Thoracic aorta (tissue), 2 donors: ENCODE results near the gene CENPU. TPM values are rescaled to one million over a fixed set of nuclear protein-coding genes. Genes with fewer than 3 reads are reported as not detected.

Experiments used
- ATAC-seq: fragments of 150-250 bp; one replicate; pipeline ENCODE4 v1.8.0; 2017; ENCODE audit warnings: low read depth; ENCODE audit not compliant: insufficient number of reproducible peaks, low FRiP score
- DNase-seq: peaks from one replicate; pipeline ENCODE4 v3.0.0-alpha.2; 2020; ENCODE audit warnings: low spot score
- H3K27ac ChIP-seq, 2 donors: fragments of 200-600 bp; sonication (generic); 1 replicate in 1 of 2; 2 replicates in 1 of 2; pipeline ENCODE4 v1.5.1; 2016; ENCODE audit warnings: mild to moderate bottlenecking in 2 of 2, moderate library complexity in 2 of 2
- H3K27me3 ChIP-seq: fragments of 200-600 bp; sonication (generic); replicated peaks from 2 replicates; pipeline ENCODE4 v1.6.0; 2016; ENCODE audit warnings: mild to moderate bottlenecking; ENCODE audit not compliant: insufficient read depth
- H3K36me3 ChIP-seq: fragments of 200-600 bp; sonication (generic); one replicate; pipeline ENCODE4 v1.5.1; 2016
- H3K4me1 ChIP-seq, 2 donors: fragments of 200-600 bp; sonication (generic); 1 replicate in 1 of 2; 2 replicates in 1 of 2; pipeline versions ENCODE4 v1.5.1 to v1.6.0; 2016; ENCODE audit warnings: low read depth in 2 of 2, mild to moderate bottlenecking in 1 of 2; ENCODE audit not compliant: control insufficient read depth in 1 of 2
- H3K4me3 ChIP-seq: fragments of 200-600 bp; sonication (generic); 2 replicates; pipeline ENCODE4 v1.5.1; 2016; ENCODE audit warnings: mild to moderate bottlenecking
- H3K9me3 ChIP-seq: fragments of 200-600 bp; sonication (generic); 2 replicates; pipeline ENCODE4 v1.5.1; 2016
- CTCF ChIP-seq: fragments of 200-600 bp; sonication (generic); IDR thresholded peaks from one replicate; pipeline ENCODE4 v1.5.1; 2019; ENCODE audit warnings: antibody characterized with exemption
- total RNA-seq, 2 donors: library from RNA; depleted of rRNA; stranded (reverse); fragments of >200 nt; gene quantifications; one replicate each; pipeline versions ENCODE4 v1.1.0 to v1.2.3, GENCODE V29; 2016

CENPU gene
- total RNA-seq, 2 donors from 2014 or later, result 1.4 to 2.0 TPM

GRCh38 chr4:184680698-184681097 is 53.2 kb downstream of the CENPU start:
- TF ChIP-seq CTCF, result no peak
- DNase-seq (no peak), ATAC-seq (no peak)
- H3K4me3 ChIP-seq, result no peak overlapping the region
- no peaks in the 10 kb centered on the region for H3K36me3 ChIP-seq
- no peaks in the 10 kb centered on the region for H3K9me3 ChIP-seq
- H3K27me3 ChIP-seq, result no peaks in the 10 kb centered on the region
- no peak overlapping the region for H3K27ac ChIP-seq
- H3K4me1 ChIP-seq, result no peaks in the 10 kb centered on the region

GRCh38 chr4:184675821-184676492 is 57.9 kb downstream of the CENPU start:
- peaks cover 17% of the 10 kb centered on the region for H3K36me3 ChIP-seq
- no peak overlapping the region for H3K4me3 ChIP-seq
- no peak overlapping the region for H3K27ac ChIP-seq
- no peak for TF ChIP-seq CTCF
- no peaks in the 10 kb centered on the region for H3K9me3 ChIP-seq
- ATAC-seq (no peak), DNase-seq (no peak)
- H3K27me3 ChIP-seq, result no peaks in the 10 kb centered on the region
- no peaks in the 10 kb centered on the region for H3K4me1 ChIP-seq

GRCh38 chr4:184675018-184675417 is 58.9 kb downstream of the CENPU start:
- DNase-seq, result no peak
- no peak for TF ChIP-seq CTCF
- Histone ChIP-seq H3K9me3 (no peaks in the 10 kb centered on the region), H3K27ac (no peak overlapping the region), H3K4me3 (no peak overlapping the region), H3K27me3 (no peaks in the 10 kb centered on the region), H3K36me3 (peaks cover 17% of the 10 kb centered on the region), H3K4me1 (no peaks in the 10 kb centered on the region)
- no peak for ATAC-seq

- Histone ChIP-seq H3K36me3 (peaks cover 26% of the 10 kb centered on the region), H3K4me3 (no peak overlapping the region), H3K27me3 (no peaks in the 10 kb centered on the region), H3K9me3 (no peaks in the 10 kb centered on the region), H3K27ac (no peak overlapping the region), H3K4me1 (no peaks in the 10 kb centered on the region)
- no peak for DNase-seq
- ATAC-seq, result no peak
- TF ChIP-seq CTCF, result no peak
Observed at GRCh38 chr4:184674011-184674410, 59.9 kb downstream of the CENPU start.

GRCh38 chr4:184672741-184673140 is 61.2 kb downstream of the CENPU start:
- H3K4me3 ChIP-seq, result no peak overlapping the region
- peaks cover 28% of the 10 kb centered on the region for H3K36me3 ChIP-seq
- no peaks in the 10 kb centered on the region for H3K27me3 ChIP-seq
- ATAC-seq, result no peak
- no peak for TF ChIP-seq CTCF
- H3K27ac ChIP-seq, result no peak overlapping the region
- no peak for DNase-seq
- no peaks in the 10 kb centered on the region for H3K4me1 ChIP-seq
- no peaks in the 10 kb centered on the region for H3K9me3 ChIP-seq
